HG03520 (cell line): ENCODE results near the gene TLR3.
"Not testable (repeated sequence)": the region's sequence is repeated elsewhere in the genome, so short reads cannot be mapped to it uniquely, and the experiment has no call there.

ENCODE experiments used
- ATAC-seq: cut with Tn5 transposase; IDR thresholded peaks from one replicate; pipeline ENCODE4 v1.9.1; 2021; ENCODE audit warnings: mild to moderate bottlenecking, moderate library complexity; ENCODE audit not compliant: unreplicated experiment

TLR3 gene

DNA sequence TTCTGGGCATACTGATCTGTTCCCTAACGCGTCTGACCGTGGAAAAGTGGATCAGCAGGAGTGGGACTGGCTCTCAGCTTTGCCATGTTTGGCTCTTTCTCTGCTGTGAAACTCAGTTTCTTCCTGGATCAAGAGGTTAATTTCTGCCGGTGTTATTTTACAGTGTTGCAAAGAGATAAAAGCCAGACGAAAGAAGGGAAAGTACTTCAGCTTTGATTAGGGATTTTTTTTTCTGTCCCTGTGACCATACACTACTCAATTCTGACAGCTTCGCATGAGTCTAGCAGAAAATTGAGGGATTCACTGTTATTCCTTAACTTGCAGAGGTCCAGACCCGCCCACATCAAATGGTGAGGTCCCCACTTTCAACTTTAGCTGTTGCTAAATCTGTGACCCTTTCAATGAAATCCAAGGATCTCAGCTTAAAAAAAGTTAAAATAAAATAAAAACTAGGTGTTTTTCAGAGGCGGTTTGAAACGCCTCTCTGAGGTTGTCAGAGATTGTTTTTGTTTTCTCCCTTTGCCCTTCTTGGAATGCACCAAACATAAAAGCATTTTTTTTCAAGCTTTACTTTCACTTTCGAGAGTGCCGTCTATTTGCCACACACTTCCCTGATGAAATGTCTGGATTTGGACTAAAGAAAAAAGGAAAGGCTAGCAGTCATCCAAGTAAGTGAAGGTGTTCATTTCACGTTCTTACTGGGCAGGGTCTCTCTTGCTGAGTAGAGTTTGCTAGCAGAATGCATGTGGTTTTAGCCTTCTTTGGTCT is at the start of gene TLR3:
TLR3 (plus strand) TSS at position 576 of the 768 bp plus-strand sequence. CDS start 7,464 bp downstream, outside the sequence.
- ATAC-seq, result no peak

DNA sequence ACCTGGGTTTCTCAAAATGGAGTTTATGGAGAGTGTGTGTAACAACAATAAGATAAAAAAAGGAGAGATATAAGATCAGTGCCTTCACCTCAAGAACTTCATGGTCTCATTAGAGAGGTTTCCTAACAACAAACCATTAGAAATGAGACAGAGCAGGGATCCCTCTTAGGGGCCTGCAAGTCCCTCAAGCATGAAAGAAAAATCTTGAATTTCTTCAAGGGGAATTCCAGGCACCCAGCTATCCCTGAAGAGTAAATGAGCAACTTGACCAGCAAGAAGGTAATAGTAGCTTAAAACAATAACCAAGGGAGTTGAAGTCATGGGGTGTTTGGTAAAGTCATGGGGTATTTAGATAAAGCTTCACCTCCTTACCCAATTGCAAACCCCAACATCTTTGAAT is 49.7 kb upstream of the TLR3 start:
- no peak for ATAC-seq

DNA sequence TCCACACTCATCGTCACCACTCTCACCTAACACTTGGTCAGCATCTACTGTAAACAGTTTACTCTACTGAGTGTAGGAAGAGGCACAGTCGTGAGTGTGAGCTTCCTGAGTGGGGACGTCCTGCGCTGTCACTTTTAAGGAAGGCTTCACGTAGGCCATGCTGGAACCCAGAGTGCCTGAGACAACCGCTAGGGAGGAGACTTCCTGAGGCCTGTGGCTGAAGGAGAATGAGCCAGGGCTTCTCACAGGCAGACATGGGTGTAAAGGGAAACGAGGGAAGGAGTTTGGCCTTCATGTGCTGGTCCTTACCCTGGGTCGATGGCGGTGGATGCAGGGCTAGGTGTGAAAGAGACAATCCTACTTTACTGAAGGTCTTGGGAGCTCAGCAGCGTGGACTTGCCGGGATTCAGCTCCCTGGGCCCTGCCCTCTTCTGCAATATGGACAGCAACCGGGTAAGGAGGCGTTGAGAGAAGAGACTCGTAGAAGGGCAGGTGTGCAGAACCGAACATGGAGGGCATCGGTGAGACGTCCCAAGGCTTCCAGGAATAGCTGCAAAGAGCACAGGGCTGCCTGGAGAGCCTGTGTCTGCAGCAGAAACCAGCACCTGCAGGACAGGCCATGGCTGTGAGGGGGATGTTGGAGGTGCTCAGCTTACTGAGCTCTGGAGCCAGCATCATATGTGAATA is 48.7 kb upstream of the TLR3 start:
- ATAC-seq, result no peak

DNA sequence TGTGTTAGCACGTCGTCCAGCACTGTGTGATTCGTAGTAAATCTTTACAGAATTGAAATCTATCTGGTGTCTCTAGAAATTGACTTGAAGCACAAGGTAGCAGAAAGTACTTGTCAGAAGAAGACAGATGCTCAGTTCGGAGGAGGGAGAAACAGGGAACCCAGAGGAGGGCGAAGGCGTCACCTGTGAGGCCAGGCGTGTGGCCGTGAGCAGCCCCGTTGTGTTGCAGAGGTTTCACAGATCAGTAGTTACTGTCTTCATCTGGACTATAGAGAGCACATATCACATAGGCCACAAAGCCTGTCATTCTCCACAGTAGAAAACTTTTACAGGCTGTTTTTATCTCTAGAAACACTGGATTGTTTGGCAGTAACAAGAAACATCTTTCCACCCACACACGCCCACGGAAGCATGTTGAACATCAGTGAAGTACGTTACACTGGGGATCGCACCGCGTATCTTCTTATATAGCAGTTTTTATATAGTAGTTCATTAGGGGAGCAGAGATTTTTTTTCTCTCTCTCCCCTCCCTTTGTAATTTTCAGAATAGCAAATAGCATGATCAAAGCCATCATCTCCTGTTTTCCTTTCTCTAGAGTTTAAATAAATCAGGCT is 48.1 kb upstream of the TLR3 start:
- ATAC-seq, result no peak

GRCh38 chr4:186021461-186022167 is 47.3 kb upstream of the TLR3 start:
- no peak for ATAC-seq

GRCh38 chr4:186023975-186024374 is 45.0 kb upstream of the TLR3 start:
- ATAC-seq, result no peak

GRCh38 chr4:186024637-186025407 is 44.1 kb upstream of the TLR3 start:
- no peak for ATAC-seq

DNA sequence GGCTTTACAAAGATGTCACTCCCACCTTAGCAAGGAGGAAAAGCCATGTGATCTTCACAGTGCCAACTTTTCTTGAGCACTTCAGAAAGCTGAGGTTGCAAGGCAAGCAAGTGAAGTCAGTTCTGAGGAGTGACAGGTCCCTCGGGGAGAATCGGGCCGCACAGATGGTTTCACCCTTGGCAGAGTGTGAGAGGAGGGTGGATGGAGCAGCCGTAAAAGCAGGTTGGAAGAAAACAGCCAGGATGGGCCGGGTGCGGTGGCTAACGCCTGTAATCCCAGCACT is 43.6 kb upstream of the TLR3 start:
- no peak for ATAC-seq

DNA sequence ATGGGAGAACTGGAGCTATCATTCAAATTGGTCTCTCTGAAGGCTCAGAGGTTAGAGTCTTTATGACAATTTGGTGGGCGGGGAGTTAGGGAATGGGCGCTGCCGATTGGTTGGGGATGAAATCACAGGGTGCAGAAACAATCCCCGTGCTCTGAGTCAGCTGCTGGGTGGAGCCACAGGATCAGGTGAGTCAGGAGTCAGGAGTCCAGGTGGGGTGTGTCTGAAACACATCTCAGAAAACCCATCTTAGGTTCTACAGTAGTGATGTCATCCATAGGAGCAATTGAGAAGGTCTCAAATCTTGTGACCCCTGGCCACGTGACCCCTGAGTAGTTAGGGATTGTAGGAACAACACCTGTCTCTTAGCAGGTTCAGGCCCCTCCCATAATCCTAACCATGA is 41.6 kb upstream of the TLR3 start:
- ATAC-seq, result no peak

DNA sequence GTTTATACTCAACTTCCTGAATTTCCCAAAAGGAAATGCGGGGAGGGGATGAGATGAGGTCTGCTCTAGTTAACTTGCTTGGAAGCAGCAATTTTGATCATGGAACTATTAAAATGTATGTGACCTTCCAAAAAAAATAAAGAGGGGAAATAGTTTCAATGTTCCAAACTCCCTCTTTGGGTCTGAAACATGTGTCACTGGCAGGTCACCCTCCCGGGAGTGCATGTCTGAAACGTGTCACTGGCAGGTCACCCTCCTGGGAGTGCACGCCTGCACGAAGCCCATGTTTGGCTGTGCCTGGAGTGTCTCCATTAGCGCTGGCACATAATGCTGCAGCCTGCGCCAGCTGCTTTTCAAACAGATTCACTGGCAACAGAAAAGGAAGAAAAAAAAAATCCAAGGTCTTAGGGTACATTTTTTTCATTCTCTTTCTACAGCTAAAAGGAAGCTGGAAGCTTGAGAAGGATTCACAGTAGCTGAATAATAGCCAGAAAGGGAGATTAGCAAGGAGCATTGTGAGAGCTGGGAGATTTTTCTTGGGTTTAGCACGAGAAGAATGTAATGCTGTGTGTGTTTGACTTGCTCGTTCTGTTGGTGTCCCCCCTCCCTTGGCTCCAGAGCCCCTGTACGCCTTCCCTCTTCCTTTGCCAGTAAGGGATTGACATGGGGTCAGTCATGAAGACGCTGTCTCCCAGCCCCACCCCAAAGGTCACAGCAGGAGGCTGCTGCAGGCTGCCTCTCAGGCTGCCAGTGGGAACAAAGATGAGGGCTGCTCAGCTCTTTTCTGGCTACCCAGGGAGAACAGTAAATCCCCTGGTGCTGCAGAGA is 39.2 kb upstream of the TLR3 start:
- ATAC-seq, result no peak

DNA sequence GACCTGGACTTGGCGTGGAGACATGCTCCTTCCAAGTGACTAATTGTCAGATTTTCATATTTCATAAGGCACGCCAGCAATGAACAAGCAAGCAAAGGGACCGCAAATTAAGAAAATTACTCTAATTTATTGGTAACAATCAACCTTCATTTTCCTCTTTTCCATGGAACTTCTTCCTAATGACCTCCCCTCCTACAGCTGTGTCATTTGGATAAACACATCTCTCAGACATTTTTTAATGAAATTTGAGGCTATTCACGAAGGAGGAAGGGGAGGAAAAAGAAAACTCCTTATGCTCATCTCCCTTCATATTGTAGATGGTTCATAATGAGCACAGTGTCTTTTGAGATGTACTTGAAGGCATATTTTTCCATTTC is 38.6 kb upstream of the TLR3 start:
- ATAC-seq, result no peak

DNA sequence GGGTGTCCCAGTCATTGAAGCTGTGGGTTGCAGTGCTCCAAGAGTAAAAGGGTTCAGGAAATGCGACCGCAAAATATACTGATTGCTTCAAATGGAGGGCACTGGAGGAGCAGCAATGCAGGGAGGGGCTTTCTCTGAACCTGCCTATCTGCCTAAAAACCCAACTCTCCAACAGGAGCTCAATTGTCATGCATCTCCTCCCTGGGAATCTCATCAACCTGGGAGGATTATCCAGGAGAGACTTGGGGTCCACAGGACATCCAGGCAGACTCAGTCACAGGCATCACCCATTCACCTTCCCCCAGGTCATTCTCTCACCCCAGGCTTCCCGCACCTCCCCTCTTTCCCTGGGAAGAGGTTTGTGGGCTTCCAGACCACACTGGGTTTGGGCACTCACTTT is 38.2 kb upstream of the TLR3 start:
- no peak for ATAC-seq

- ATAC-seq, result no peak
Measured at GRCh38 chr4:186032259-186032658, 36.7 kb upstream of the TLR3 start.

DNA sequence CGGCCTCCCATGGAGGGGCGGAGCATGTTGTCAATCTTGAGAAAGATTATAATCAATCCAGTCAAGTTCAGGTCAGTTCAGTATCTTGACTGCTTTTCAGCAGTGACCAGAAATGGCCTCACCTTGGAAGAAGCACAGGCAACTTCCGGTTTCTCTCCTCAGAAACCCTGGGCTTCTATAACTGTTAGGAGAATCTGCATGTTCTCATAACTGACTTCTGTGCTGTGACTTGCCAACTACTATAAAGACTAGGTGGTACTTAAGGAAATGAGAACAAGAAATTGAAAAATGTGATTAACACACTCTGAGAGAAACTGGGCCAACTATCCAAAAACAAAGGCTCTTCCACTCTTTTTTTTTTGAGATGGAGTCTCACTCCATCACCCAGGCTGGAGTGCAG is 35.9 kb upstream of the TLR3 start:
- no peak for ATAC-seq

DNA sequence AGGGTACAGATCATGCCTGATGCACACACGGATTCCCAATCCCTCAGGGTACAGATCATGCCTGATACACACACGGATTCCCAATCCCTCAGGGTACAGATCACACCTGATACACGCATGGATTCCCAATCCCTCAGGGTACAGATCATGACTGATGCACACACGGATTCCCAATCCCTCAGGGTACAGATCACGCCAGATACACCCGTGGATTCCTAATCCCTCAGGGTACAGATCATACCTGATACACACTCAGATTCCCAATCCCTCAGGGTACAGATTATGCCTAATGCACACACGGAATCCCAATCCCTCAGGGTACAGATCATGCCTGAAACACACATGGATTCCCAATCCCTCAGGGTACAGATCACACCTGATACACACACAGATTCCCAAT is 34.3 kb upstream of the TLR3 start:
- not testable (repeated sequence) for ATAC-seq

DNA sequence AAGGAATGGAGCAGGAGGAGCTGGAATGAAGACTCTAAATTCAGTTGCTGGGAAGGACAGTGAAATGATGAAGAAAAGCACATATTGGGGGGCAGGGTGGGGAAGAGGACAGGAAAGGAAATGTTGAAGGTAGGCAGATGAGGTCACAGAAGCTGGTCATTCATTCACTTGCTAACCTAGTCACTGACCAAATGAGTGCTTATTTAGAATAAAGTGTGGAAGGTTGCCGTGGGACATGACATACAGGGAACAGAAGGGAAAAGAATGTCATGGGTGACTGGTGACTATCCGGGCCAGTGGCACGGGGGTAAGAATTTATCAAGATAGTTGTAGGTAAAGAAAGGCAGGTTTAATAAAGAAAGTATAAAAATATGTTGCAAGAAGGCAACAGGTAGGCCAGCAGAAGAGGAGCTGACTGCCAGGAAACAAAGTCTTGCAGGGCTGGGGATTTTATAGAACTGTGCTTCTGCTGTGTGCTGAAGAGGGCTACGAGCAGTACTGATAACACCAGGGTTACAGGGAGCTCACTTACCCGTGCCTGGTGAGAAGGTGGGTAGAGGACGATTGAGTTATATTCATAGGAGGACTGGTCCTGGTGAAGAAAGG is 31.9 kb upstream of the TLR3 start:
- ATAC-seq, result no peak

DNA sequence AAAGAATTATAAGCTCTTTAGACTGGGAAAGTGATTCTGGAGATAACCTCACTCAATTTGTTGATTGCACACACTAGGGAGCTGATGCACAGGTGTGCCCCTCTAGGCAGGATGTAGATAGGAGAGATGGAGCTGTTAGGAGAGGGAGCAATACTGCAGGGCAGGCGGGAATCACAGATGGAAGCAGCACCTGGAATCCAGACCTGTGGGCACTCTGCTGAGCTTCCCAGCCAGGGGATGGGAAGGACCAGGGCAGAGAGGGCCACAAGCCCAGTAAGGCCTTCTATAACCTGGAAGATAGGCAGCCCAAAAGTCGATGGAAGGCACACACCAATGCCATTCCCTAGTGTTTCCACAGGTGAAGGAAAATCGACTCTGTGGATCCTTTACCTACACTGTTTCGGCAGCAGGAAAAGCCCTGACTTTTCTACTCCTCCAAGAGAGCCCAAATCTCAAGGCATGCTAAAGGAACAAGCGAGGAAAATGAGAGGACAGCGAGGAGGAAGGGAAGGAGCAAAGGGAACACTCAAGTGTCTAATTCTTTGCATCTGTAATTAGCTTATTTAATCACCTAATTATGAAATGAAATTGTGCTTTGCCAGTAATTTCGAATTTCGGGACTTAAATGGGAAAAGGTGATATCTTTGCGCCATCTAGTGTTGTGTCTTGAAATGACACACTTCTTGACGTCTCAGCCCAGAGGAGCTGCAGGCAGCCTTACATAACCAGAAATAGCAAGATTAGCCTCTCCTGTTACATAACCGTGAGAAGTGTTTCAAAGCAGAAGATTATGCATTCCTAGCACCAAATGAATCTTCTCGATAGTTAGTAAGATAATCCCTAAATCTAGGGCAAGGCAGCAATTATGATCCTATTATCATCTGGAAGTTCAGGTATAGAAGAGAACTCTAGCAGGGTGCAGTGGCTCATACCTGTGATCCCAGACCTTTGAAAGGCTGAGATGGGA is 31.0 kb upstream of the TLR3 start:
- no peak for ATAC-seq

DNA sequence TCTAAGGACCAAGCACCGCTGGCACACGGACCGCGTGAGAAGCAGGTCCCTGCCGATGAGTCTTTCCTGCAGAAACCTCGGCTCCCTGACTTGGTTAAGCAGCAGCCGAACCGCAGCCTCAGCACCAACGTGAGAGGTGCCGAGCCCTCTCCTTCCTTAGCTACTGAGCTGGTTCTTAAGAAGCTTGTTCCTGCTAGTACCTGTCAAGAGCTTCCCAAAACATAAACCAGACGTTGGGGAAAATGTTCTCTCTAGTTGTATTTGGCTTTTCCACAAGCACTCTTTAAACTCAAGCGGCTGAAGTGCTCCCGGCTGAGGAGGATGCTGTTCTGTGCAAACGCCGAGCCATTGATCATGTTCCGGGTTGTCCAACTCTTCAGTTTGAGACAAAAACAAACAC is 29.3 kb upstream of the TLR3 start:
- no peak for ATAC-seq

- no peak for ATAC-seq
Measured at GRCh38 chr4:186040316-186040715, 28.6 kb upstream of the TLR3 start.
